ENCODE measurements around the gene TNK2. TPM values are rescaled to one million over a fixed set of nuclear protein-coding genes. Genes with fewer than 3 reads are reported as not detected.
A peak's percentile ranks its signal among the peaks of the same experiment; 100 is the strongest.

Gene TNK2
- total and polyA plus RNA-seq, 2 experiments from 2014 or later, result 26.1 to 95.3 TPM

- no peak overlapping the region for H3K27ac ChIP-seq
- no peak for TF ChIP-seq CTCF (IDR thresholded peaks at IDR 0.05; ENCODE audit: low read depth, low read length)
- no peak for DNase-seq (ENCODE audit: low read depth in 1 of 2, low spot score in 1 of 2)
- no peaks in the 10 kb centered on the region for H3K27me3 ChIP-seq
- H3K36me3 ChIP-seq, result peaks cover 32% of the 10 kb centered on the region
- no peaks in the 10 kb centered on the region for H3K9me3 ChIP-seq (ENCODE audit: low read depth)
- peaks cover 14% of the 10 kb centered on the region for H3K4me1 ChIP-seq (ENCODE audit: low read depth)
- H3K4me3 ChIP-seq, result no peak overlapping the region
Observed at GRCh38 chr3:195880037-195880431, 28.3 kb downstream of the TNK2 start.

DNA sequence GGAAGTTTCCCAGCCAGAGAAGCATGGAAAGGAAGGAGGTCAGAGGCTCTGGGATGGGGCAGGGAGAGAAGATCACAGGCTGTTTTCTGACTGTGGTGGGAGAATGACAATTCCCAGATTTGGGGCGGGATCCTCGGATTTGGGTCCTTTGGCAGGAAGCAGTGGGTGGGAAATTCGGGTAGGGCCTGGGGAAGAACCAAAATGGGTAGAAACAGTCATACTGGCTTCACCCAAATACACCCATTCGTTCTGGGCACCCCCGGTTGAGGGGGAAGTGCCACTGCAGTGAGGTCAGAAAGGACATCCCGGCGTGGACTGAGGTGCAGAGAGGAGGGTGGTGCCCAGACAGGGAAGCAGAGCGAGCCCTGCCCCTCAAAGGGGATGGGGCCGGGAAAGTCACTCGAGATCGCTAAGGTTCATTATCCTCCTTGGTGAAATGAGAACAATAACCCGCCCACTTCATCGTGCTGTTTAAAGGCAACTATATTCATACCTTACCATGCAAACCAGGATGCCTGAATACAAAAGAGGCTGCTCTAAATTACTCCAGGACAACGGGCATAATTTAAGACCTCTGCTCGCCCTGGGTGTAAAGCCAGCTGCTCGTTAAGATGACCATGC is 28.8 kb downstream of the TNK2 start:
- Histone ChIP-seq H3K4me1 (ENCODE audit: low read depth) (peaks cover 9% of the 10 kb centered on the region), H3K9me3 (ENCODE audit: low read depth) (no peaks in the 10 kb centered on the region), H3K4me3 (no peak overlapping the region), H3K27me3 (no peaks in the 10 kb centered on the region), H3K27ac (no peak overlapping the region), H3K36me3 (peaks cover 32% of the 10 kb centered on the region)
- TF ChIP-seq CTCF (IDR thresholded peaks at IDR 0.05; ENCODE audit: low read depth, low read length), result no peak
- DNase-seq (ENCODE audit: low read depth in 1 of 2, low spot score in 1 of 2), result no peak

DNA sequence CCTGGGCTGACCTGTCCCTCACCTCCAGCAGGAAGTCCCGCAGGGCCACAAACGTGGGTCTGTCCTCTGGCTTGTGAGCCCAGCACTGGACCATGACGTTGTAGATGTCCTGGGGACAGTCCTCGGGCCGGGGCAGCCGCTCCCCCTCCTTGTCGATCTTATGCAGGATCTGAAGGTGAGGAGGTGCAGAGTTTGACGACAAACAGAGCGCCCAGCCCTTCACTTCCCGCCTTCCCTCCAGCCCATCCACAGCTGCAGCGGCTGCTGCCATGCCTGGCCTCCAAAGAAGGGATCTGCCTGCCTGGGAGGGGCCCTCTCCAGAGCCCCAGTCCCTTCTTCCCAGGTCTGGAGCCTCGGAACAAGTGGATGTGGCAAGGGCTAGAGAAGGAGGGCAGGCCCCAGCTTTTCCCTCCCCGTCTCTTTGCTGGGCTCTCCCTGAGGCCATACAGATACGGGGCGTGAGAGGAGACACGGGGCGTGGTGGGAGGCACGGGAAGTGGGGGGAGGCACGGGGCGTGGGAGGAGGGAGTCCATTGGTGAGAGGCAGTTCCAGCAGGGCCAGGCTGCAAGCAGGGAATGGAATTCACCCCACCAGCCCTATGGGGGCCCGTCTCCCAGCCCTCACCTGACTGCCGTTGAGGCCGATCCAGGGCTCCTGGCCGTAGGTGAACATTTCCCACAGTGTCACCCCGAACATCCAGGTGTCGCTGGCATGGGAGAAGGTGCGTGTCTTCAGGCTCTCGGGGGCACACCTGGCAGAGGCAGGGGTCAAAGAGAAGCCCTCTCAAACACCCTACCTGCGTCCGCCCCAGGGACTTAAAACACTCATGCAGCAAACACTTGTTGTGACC is 29.7 kb downstream of the TNK2 start:
- H3K36me3 ChIP-seq, result peaks cover 29% of the 10 kb centered on the region

DNA sequence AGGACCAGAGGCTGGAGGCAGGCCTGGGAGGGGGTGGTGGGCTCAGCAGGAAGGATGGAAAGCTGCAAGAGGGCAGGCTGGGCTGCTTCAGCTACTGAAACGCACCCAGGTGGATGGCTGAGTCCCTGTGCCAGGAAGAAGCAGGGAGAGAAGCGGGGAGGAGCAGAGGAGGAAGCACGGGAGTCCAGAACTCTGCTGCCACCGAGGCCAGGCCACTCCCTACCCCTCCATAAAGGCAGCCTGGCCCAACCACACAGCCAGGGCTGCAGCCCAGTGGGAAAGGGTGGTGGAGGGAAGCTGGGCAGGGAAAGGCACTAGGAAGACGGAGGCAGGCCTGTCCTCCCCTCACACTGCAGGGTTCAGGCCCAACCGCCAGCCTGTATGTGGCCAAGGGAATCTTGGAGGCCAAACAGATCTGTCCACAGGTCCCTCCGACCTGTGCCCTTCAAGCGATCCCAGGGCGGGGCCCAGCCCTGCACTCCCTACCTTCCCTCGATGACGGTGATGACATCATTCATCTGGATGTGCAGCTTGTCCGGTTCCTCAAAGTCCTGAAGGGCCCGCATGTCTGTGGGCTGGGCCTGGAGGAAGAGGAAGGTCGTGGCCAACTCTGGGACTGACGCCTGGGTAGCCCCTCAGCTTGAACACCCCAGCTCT is 30.5 kb downstream of the TNK2 start:
- Histone ChIP-seq H3K36me3 (peaks cover 24% of the 10 kb centered on the region), H3K27ac (no peak overlapping the region), H3K27me3 (no peaks in the 10 kb centered on the region), H3K9me3 (ENCODE audit: low read depth) (no peaks in the 10 kb centered on the region), H3K4me1 (ENCODE audit: low read depth) (peaks cover 6% of the 10 kb centered on the region), H3K4me3 (no peak overlapping the region)
- TF ChIP-seq CTCF (IDR thresholded peaks at IDR 0.05; ENCODE audit: low read depth, low read length), result no peak
- DNase-seq (ENCODE audit: low read depth in 1 of 2, low spot score in 1 of 2), result no peak

More for the DNA sequence above, 29.7 kb downstream of the TNK2 start:
- Histone ChIP-seq H3K27ac (peak overlapping the region; percentile 6), H3K4me3 (no peak overlapping the region), H3K9me3 (ENCODE audit: low read depth) (no peaks in the 10 kb centered on the region), H3K4me1 (ENCODE audit: low read depth) (peaks cover 6% of the 10 kb centered on the region), H3K27me3 (no peaks in the 10 kb centered on the region)
- TF ChIP-seq CTCF (IDR thresholded peaks at IDR 0.05; ENCODE audit: low read depth, low read length), result no peak
- DNase-seq (ENCODE audit: low read depth in 1 of 2, low spot score in 1 of 2), result no peak

DNA sequence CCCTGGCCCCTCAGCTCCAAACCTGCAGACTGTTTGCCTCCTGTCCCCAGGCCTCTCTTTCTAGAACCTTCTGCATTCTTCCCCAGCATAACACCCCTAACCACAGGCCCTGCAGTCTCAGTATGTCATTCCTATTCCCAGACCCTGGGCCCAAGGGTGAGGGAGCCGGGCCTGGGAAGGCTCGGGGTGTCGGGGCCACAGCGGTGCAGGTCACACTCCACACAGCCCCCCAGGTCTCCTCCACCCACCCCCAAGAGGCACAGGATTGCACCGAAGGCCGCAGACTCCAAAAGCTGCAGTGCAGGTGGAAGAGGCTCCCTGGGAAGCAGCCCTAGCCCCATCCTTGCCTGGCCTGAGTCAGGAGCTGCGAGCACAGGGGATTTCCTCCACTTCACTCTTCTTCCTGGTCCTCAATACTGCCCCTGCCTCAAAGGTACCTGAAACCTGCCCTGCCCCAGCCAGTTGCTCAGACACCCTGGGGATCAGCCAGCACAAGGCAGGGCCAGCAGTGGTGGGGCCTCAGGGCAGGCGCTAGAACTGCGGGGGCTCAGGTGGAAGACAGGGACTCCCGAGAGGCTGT is 31.1 kb downstream of the TNK2 start:
- DNase-seq (ENCODE audit: low read depth in 1 of 2, low spot score in 1 of 2), result no peak
- Histone ChIP-seq H3K4me1 (ENCODE audit: low read depth) (peaks cover 6% of the 10 kb centered on the region), H3K27ac (no peak overlapping the region), H3K27me3 (no peaks in the 10 kb centered on the region), H3K36me3 (peaks cover 21% of the 10 kb centered on the region), H3K9me3 (ENCODE audit: low read depth) (no peaks in the 10 kb centered on the region), H3K4me3 (no peak overlapping the region)
- TF ChIP-seq CTCF (IDR thresholded peaks at IDR 0.05; ENCODE audit: low read depth, low read length), result no peak
